H9 (cell line): ENCODE data around the gene WDR91. TPM values are rescaled to one million over a fixed set of nuclear protein-coding genes. Genes with fewer than 3 reads are reported as not detected.

ENCODE experiments used
- DNase-seq: peaks from one replicate; pipeline ENCODE4 v3.0.0-alpha.2; 2017
- H2AFZ ChIP-seq: one replicate; pipeline ENCODE4 v1.6.1; 2013; ENCODE audit warnings: mild to moderate bottlenecking, low read length, control low read depth, moderate library complexity
- H2AK5ac ChIP-seq: 2 replicates; pipeline ENCODE4 v1.6.1; 2013; ENCODE audit warnings: low read length, control low read depth, mixed read lengths; ENCODE audit not compliant: insufficient read length
- H2BK120ac ChIP-seq: one replicate; pipeline ENCODE4 v1.6.1; 2013; ENCODE audit warnings: low read depth, mild to moderate bottlenecking, low read length, control low read depth, inconsistent platforms; ENCODE audit not compliant: poor library complexity, severe bottlenecking
- H2BK12ac ChIP-seq: 2 replicates; pipeline ENCODE4 v1.6.1; 2013; ENCODE audit warnings: low read length, control low read depth, mixed read lengths, low read depth; ENCODE audit not compliant: insufficient read length
- H2BK15ac ChIP-seq: 2 replicates; pipeline ENCODE4 v1.6.1; 2013; ENCODE audit warnings: low read depth, low read length, control low read depth
- H2BK20ac ChIP-seq: one replicate; pipeline ENCODE4 v1.6.1; 2013; ENCODE audit warnings: low read depth, mild to moderate bottlenecking, low read length, control low read depth, inconsistent platforms; ENCODE audit not compliant: poor library complexity, severe bottlenecking
- H2BK5ac ChIP-seq: 2 replicates; pipeline ENCODE4 v1.6.1; 2013; ENCODE audit warnings: low read length, control low read depth, mixed read lengths; ENCODE audit not compliant: insufficient read length
- H3K14ac ChIP-seq: 2 replicates; pipeline ENCODE4 v1.6.1; 2013; ENCODE audit warnings: low read length, control low read depth; ENCODE audit not compliant: insufficient read depth
- H3K18ac ChIP-seq: 2 replicates; pipeline ENCODE4 v1.6.1; 2013; ENCODE audit warnings: low read depth, mild to moderate bottlenecking, mixed read lengths, low read length, control low read depth; ENCODE audit not compliant: insufficient read length
- H3K23ac ChIP-seq: 2 replicates; pipeline ENCODE4 v1.6.1; 2013; ENCODE audit warnings: low read length, control low read depth, mixed read lengths, low read depth; ENCODE audit not compliant: insufficient read length
- H3K23me2 ChIP-seq: 2 replicates; pipeline ENCODE4 v1.6.1; 2013; ENCODE audit warnings: low read depth, mild to moderate bottlenecking, mixed read lengths, low read length, control low read depth; ENCODE audit not compliant: insufficient read length, poor library complexity, severe bottlenecking
- H3K27ac ChIP-seq: 2 replicates; pipeline ENCODE4 v1.5.1; 2013; ENCODE audit warnings: low read length, control low read depth, mixed read lengths, low read depth; ENCODE audit not compliant: insufficient read length
- H3K27me3 ChIP-seq: 2 replicates; pipeline ENCODE4 v1.6.1; 2013; ENCODE audit warnings: low read length, control low read depth, inconsistent platforms; ENCODE audit not compliant: insufficient read depth
- H3K4ac ChIP-seq: 2 replicates; pipeline ENCODE4 v1.6.1; 2013; ENCODE audit warnings: low read depth, mild to moderate bottlenecking, control low read depth, inconsistent platforms, low read length, moderate library complexity
- H3K4me1 ChIP-seq: 2 replicates; pipeline ENCODE4 v1.6.1; 2013; ENCODE audit warnings: low read length, control low read depth, inconsistent platforms; ENCODE audit not compliant: insufficient read depth
- H3K4me2 ChIP-seq: 2 replicates; pipeline ENCODE4 v1.6.1; 2013; ENCODE audit warnings: low read length, control low read depth, mixed read lengths; ENCODE audit not compliant: insufficient read length, insufficient read depth
- H3K56ac ChIP-seq: 2 replicates; pipeline ENCODE4 v1.6.1; 2013; ENCODE audit warnings: low read depth, mild to moderate bottlenecking, mixed read lengths, low read length, control low read depth; ENCODE audit not compliant: insufficient read length
- H3K79me1 ChIP-seq: 2 replicates; pipeline ENCODE4 v1.6.1; 2013; ENCODE audit warnings: low read depth, mild to moderate bottlenecking, moderate library complexity, low read length, control low read depth, inconsistent platforms; ENCODE audit not compliant: insufficient read depth, poor library complexity, severe bottlenecking
- H3K79me2 ChIP-seq: 2 replicates; pipeline ENCODE4 v1.6.1; 2013; ENCODE audit warnings: low read length, control low read depth, inconsistent platforms; ENCODE audit not compliant: insufficient read depth
- H3K9ac ChIP-seq: 2 replicates; pipeline ENCODE4 v1.6.1; 2013; ENCODE audit warnings: low read length, control low read depth, mixed read lengths; ENCODE audit not compliant: insufficient read length; ENCODE audit errors: extremely low read depth
- H3K9me3 ChIP-seq: one replicate; pipeline ENCODE4 v1.6.1; 2013; ENCODE audit warnings: low read depth, low read length, inconsistent platforms; ENCODE audit not compliant: control insufficient read depth
- H3T11ph ChIP-seq: one replicate; pipeline ENCODE4 v1.6.1; 2013; ENCODE audit warnings: mild to moderate bottlenecking, low read length, control low read depth, inconsistent platforms
- H4K20me1 ChIP-seq: one replicate; pipeline ENCODE4 v1.6.1; 2013; ENCODE audit not compliant: control insufficient read depth, insufficient read length, insufficient read depth
- H4K5ac ChIP-seq: 2 replicates; pipeline ENCODE4 v1.6.1; 2013; ENCODE audit warnings: low read depth, mild to moderate bottlenecking, mixed read lengths, low read length, control low read depth; ENCODE audit not compliant: insufficient read length
- H4K8ac ChIP-seq: replicated peaks from 2 replicates; pipeline ENCODE4 v1.6.1; 2013; ENCODE audit warnings: low read length, control low read depth, mixed read lengths, low read depth; ENCODE audit not compliant: insufficient read length
- H4K91ac ChIP-seq: 2 replicates; pipeline ENCODE4 v1.6.1; 2013; ENCODE audit warnings: low read depth, mild to moderate bottlenecking, moderate library complexity, mixed read lengths, low read length, control low read depth; ENCODE audit not compliant: insufficient read length
- H3K27ac Mint-ChIP-seq, 3 experiments: 2 replicates in 2 of 3; 3 replicates in 1 of 3; pipeline ENCODE4 v1.8.0; 2020 to 2021; ENCODE audit warnings: mixed read lengths in 3 of 3, mild to moderate bottlenecking in 1 of 3, moderate library complexity in 1 of 3
- H3K27me3 Mint-ChIP-seq: 2 replicates; pipeline ENCODE4 v1.8.0; 2021; ENCODE audit warnings: low read depth, mild to moderate bottlenecking, moderate library complexity, mixed read lengths
- H3K36me3 Mint-ChIP-seq, 3 experiments: 2 replicates in 2 of 3; 3 replicates in 1 of 3; pipeline ENCODE4 v1.8.0; 2020 to 2021; ENCODE audit warnings: low read depth in 3 of 3, mixed read lengths in 3 of 3; ENCODE audit not compliant: insufficient read depth in 1 of 3
- H3K4me1 Mint-ChIP-seq, 2 experiments: 2 replicates each; pipeline ENCODE4 v1.8.0; 2020; ENCODE audit warnings: mixed read lengths in 2 of 2
- H3K4me3 Mint-ChIP-seq, 2 experiments: 2 replicates in 1 of 2; 3 replicates in 1 of 2; pipeline ENCODE4 v1.8.0; 2020 to 2021; ENCODE audit warnings: mild to moderate bottlenecking in 2 of 2, mixed read lengths in 2 of 2, moderate library complexity in 1 of 2
- H3K9me3 Mint-ChIP-seq, 2 experiments: 2 replicates in 1 of 2; 3 replicates in 1 of 2; pipeline ENCODE4 v1.8.0; 2020; ENCODE audit warnings: mild to moderate bottlenecking in 2 of 2, mixed read lengths in 2 of 2, moderate library complexity in 1 of 2
- WGBS: extraction: QIAGEN DNeasy Blood & Tissue Kit; methylation state at CpG from one replicate; pipeline ENCODE4 v1.1.7; 2013; ENCODE audit warnings: missing lambda C conversion rate, low lambda C conversion rate, mixed read lengths; ENCODE audit not compliant: insufficient read length; ENCODE audit errors: extremely low coverage; 5-methylcytosine and 5-hydroxymethylcytosine counted together
- total RNA-seq: library from RNA; stranded (reverse); gene quantifications from 2 replicates; pipeline ENCODE4 v1.2.1, GENCODE V29; 2021
- TF ChIP-seq, protein P1 (sequence below): fragments of 200-600 bp; sonication (generic); conservative IDR thresholded peaks from 3 replicates; pipeline ENCODE4 v1.8.0; 2021; ENCODE audit warnings: antibody characterized with exemption, mild to moderate bottlenecking

Gene WDR91
- total RNA-seq, 1 experiment from 2014 or later: 9.4 TPM

DNA sequence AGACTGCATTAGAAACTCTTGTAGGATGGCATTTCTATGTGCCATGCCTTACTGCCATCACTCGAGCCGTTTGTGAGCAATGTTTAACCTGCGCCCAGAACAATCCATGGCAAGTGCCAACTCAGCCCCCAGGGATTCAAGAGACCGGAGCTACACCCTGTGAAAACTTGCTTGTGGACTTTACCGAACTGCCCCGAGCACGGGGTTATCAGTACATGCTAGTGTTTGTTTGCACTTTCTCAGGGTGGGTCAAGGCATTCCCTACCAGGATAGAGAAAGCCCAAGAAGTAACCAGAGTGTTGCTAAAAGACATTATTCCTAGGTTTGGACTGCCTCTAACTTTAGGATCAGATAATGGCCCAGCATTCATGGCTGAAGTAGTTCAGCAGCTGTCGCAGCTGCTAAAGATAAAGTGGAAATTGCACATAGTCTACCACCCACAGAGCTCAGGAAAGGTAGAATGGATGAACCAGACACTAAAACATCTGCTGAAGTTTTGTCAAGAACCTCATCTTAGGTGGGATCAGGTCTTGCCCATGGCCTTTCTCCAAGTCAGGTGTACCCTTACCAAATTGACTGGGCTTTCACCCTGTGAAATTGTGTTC, 31.9 kb downstream of the WDR91 start:
- peaks cover 25% of the 10 kb centered on the region for H3K9me3 ChIP-seq
- no peaks in the 10 kb centered on the region for H4K20me1 ChIP-seq
- H3K4me2 ChIP-seq: no peak overlapping the region
- WGBS: no CpG with 5 or more reads among the region's 8 CpGs
- no peak overlapping the region for H3K23ac ChIP-seq
- no peaks in the 10 kb centered on the region for H3K79me2 ChIP-seq
- H3K36me3 Mint-ChIP-seq: peaks cover 30 to 60% (median 44%) of the 10 kb centered on the region in 3 experiments
- no peak overlapping the region for H2BK20ac ChIP-seq
- H3K56ac ChIP-seq: no peak overlapping the region
- H3K27ac Mint-ChIP-seq: no peak overlapping the region
- H3K27ac ChIP-seq: no peak overlapping the region
- peaks cover 5% of the 10 kb centered on the region; the same call in 1 of the 2 replicates for H3K4me1 ChIP-seq
- no peak overlapping the region for H3T11ph ChIP-seq
- H3K4me1 Mint-ChIP-seq: peaks cover 12 to 27% of the 10 kb centered on the region in 2 experiments
- no peak overlapping the region for H2BK15ac ChIP-seq
- H4K5ac ChIP-seq: no peak overlapping the region
- no peak overlapping the region for H4K8ac ChIP-seq
- H3K27me3 Mint-ChIP-seq: no peaks in the 10 kb centered on the region
- H3K4me3 Mint-ChIP-seq: no peak overlapping the region
- H2AFZ ChIP-seq: no peak overlapping the region
- H3K4ac ChIP-seq: no peak overlapping the region
- no peak overlapping the region for H2AK5ac ChIP-seq
- H3K9me3 Mint-ChIP-seq: peaks cover 34 to 37% of the 10 kb centered on the region in 2 experiments
- no peak overlapping the region for H2BK120ac ChIP-seq
- no peak for DNase-seq
- H3K79me1 ChIP-seq: no peaks in the 10 kb centered on the region
- H3K18ac ChIP-seq: no peak overlapping the region
- H3K14ac ChIP-seq: no peak overlapping the region
- no peak overlapping the region for H2BK5ac ChIP-seq
- H3K9ac ChIP-seq: no peak overlapping the region
- H4K91ac ChIP-seq: no peak overlapping the region
- H3K27me3 ChIP-seq: no peaks in the 10 kb centered on the region
- no peak overlapping the region for H2BK12ac ChIP-seq
- TF ChIP-seq, protein P1, sequence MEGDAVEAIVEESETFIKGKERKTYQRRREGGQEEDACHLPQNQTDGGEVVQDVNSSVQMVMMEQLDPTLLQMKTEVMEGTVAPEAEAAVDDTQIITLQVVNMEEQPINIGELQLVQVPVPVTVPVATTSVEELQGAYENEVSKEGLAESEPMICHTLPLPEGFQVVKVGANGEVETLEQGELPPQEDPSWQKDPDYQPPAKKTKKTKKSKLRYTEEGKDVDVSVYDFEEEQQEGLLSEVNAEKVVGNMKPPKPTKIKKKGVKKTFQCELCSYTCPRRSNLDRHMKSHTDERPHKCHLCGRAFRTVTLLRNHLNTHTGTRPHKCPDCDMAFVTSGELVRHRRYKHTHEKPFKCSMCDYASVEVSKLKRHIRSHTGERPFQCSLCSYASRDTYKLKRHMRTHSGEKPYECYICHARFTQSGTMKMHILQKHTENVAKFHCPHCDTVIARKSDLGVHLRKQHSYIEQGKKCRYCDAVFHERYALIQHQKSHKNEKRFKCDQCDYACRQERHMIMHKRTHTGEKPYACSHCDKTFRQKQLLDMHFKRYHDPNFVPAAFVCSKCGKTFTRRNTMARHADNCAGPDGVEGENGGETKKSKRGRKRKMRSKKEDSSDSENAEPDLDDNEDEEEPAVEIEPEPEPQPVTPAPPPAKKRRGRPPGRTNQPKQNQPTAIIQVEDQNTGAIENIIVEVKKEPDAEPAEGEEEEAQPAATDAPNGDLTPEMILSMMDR: no peak
- no peaks in the 10 kb centered on the region for H3K23me2 ChIP-seq
